IMR-90 (cell line): Measurements from ENCODE around the gene BDKRB1. TPM values are rescaled to one million over a fixed set of nuclear protein-coding genes. Genes with fewer than 3 reads are reported as not detected.

ENCODE experiments used
- ATAC-seq: fragments of 200-7000 bp; cut with Tn5 transposase; 2 replicates; pipeline ENCODE4 v1.9.1; 2020; ENCODE audit warnings: low read depth, mild to moderate bottlenecking, moderate library complexity
- BruUV-seq: library from RNA; stranded (reverse); fragments of 400-500 nt; replicated peaks from 2 replicates; lab custom pipeline; 2021; lab: Mats Ljungman, UMichigan
- CTCF ChIA-PET: fragments of 300-600 bp; formaldehyde crosslinking; extraction: SDS; loops from one replicate; lab custom pipeline; 2021; ENCODE audit warnings: antibody characterized with exemption; lab: Yijun Ruan, JAX
- POLR2A ChIA-PET: fragments of 300-600 bp; sonication (Branson Sonifier 250); formaldehyde crosslinking; loops from one replicate; lab custom pipeline; 2022; ENCODE audit warnings: antibody characterized with exemption; ENCODE audit not compliant: unreplicated experiment; lab: Charles Lee
- DNase-seq: peaks from one replicate; pipeline ENCODE4 v3.0.0; 2013
- H2AFZ ChIP-seq: replicated peaks from 2 replicates; pipeline ENCODE3; 2013; ENCODE audit warnings: low read length, mild to moderate bottlenecking; ENCODE audit not compliant: poor library complexity
- H2AK5ac ChIP-seq: 2 replicates; pipeline ENCODE4 v1.6.1; 2013; ENCODE audit warnings: low read depth, low read length, inconsistent platforms
- H2AK9ac ChIP-seq: replicated peaks from 2 replicates; pipeline ENCODE3; 2013; ENCODE audit warnings: mild to moderate bottlenecking, low read depth, low read length, moderate library complexity; ENCODE audit not compliant: poor library complexity
- H2BK120ac ChIP-seq: 2 replicates; pipeline ENCODE4 v1.6.1; 2013; ENCODE audit warnings: low read depth, low read length, inconsistent platforms
- H2BK15ac ChIP-seq: 3 replicates; pipeline ENCODE4 v1.6.1; 2013; ENCODE audit warnings: low read depth, low read length, inconsistent platforms
- H2BK20ac ChIP-seq: 2 replicates; pipeline ENCODE4 v1.6.1; 2013; ENCODE audit warnings: low read depth, mild to moderate bottlenecking, inconsistent platforms, low read length, moderate library complexity
- H2BK5ac ChIP-seq: 2 replicates; pipeline ENCODE4 v1.6.1; 2013; ENCODE audit warnings: mild to moderate bottlenecking, low read depth, low read length, inconsistent platforms; ENCODE audit not compliant: poor library complexity, severe bottlenecking
- H3K14ac ChIP-seq: replicated peaks from 2 replicates; pipeline ENCODE4 v1.6.1; 2013; ENCODE audit warnings: low read depth, low read length, inconsistent platforms
- H3K18ac ChIP-seq: 2 replicates; pipeline ENCODE4 v1.6.1; 2013; ENCODE audit warnings: low read depth, low read length, control low read depth
- H3K23ac ChIP-seq: 2 replicates; pipeline ENCODE4 v1.6.1; 2013; ENCODE audit warnings: low read depth, low read length, inconsistent platforms
- H3K27ac ChIP-seq: 2 replicates; pipeline ENCODE4 v1.5.1; 2013; ENCODE audit warnings: mild to moderate bottlenecking, control low read depth, low read length; ENCODE audit not compliant: insufficient read depth
- H3K27me3 ChIP-seq: 2 replicates; pipeline ENCODE4 v1.6.1; 2013; ENCODE audit warnings: low read length; ENCODE audit not compliant: control insufficient read depth, insufficient read depth
- H3K36me3 ChIP-seq: 2 replicates; pipeline ENCODE4 v1.6.1; 2013; ENCODE audit warnings: low read length, mixed read lengths; ENCODE audit not compliant: control insufficient read depth, insufficient read depth
- H3K4ac ChIP-seq: 2 replicates; pipeline ENCODE4 v1.6.1; 2013; ENCODE audit warnings: low read depth, low read length, inconsistent platforms
- H3K4me1 ChIP-seq: 2 replicates; pipeline ENCODE4 v1.6.1; 2013; ENCODE audit warnings: low read length, mixed read lengths; ENCODE audit not compliant: control insufficient read depth, insufficient read depth
- H3K4me2 ChIP-seq: 2 replicates; pipeline ENCODE4 v1.6.1; 2013; ENCODE audit warnings: low read depth, mild to moderate bottlenecking, control low read depth, low read length, moderate library complexity
- H3K4me3 ChIP-seq: 2 replicates; pipeline ENCODE4 v1.5.1; 2013; ENCODE audit warnings: low read depth, mild to moderate bottlenecking, control low read depth, low read length, moderate library complexity; ENCODE audit not compliant: insufficient read depth
- H3K56ac ChIP-seq: 2 replicates; pipeline ENCODE4 v1.6.1; 2013; ENCODE audit warnings: low read length, inconsistent platforms; ENCODE audit not compliant: insufficient read depth; ENCODE audit errors: extremely low read depth
- H3K79me1 ChIP-seq, 2 experiments: 2 replicates each; pipeline ENCODE4 v1.6.1; 2013; ENCODE audit warnings: low read length in 2 of 2, inconsistent platforms in 1 of 2, low read depth in 1 of 2
- H3K9ac ChIP-seq: 2 replicates; pipeline ENCODE4 v1.6.1; 2013; ENCODE audit warnings: low read depth, low read length, control low read depth
- H3K9me1 ChIP-seq: 2 replicates; pipeline ENCODE4 v1.6.1; 2013; ENCODE audit warnings: low read length, inconsistent platforms; ENCODE audit not compliant: insufficient read depth
- H3K9me3 ChIP-seq: 2 replicates; pipeline ENCODE4 v1.6.1; 2013; ENCODE audit warnings: low read length; ENCODE audit not compliant: control insufficient read depth, insufficient read depth
- H4K20me1 ChIP-seq: 2 replicates; pipeline ENCODE4 v1.6.1; 2013; ENCODE audit warnings: low read length, inconsistent platforms; ENCODE audit not compliant: insufficient read depth
- H4K5ac ChIP-seq: 2 replicates; pipeline ENCODE4 v1.6.1; 2013; ENCODE audit warnings: mild to moderate bottlenecking, low read depth, low read length, control low read depth
- H4K8ac ChIP-seq, 2 experiments: 2 replicates each; pipeline ENCODE4 v1.6.1; 2013; ENCODE audit warnings: low read depth in 2 of 2, low read length in 2 of 2, control low read depth in 1 of 2, inconsistent platforms in 1 of 2
- H4K91ac ChIP-seq: 2 replicates; pipeline ENCODE4 v1.6.1; 2013; ENCODE audit warnings: low read depth, low read length, inconsistent platforms; ENCODE audit not compliant: insufficient read depth
- CEBPB ChIP-seq: IDR thresholded peaks from 2 replicates; pipeline ENCODE4 v1.6.1; 2012; ENCODE audit warnings: low read depth, low read length, improper control_type of control experiment
- MXI1 ChIP-seq: IDR thresholded peaks from 2 replicates; pipeline ENCODE4 v1.6.1; 2012; ENCODE audit warnings: low read depth, mild to moderate bottlenecking, low read length, moderate library complexity, borderline replicate concordance
- RFX5 ChIP-seq: IDR thresholded peaks from 2 replicates; pipeline ENCODE4 v1.8.0; 2012; ENCODE audit warnings: low read depth, mild to moderate bottlenecking, low read length, moderate library complexity
- WGBS, 2 experiments: methylation state at CpG; one replicate each; pipeline versions ENCODE4 v1.1.5 to v1.1.7; 2013; ENCODE audit warnings: missing lambda C conversion rate in 2 of 2; ENCODE audit not compliant: insufficient read length in 1 of 2; ENCODE audit errors: extremely low coverage in 2 of 2; 5-methylcytosine and 5-hydroxymethylcytosine counted together
- dilution Hi-C: fragments of 300-500 bp; cut with HindIII; formaldehyde crosslinking; loops from one replicate; pipeline ENCODE4 v1.14.3; 2018; ENCODE audit warnings: low sequenced_read_pairs; ENCODE audit not compliant: unreplicated experiment
- in situ Hi-C: fragments of 300-500 bp; cut with MboI; formaldehyde crosslinking; loops from 3 replicates; pipeline ENCODE4 v1.14.3; 2019; ENCODE audit warnings: low sequenced_read_pairs, inconsistent platforms, mixed read lengths
- intact Hi-C: fragments of 100-400 bp; cut with micrococcal nuclease; formaldehyde crosslinking; loops from 2 replicates; pipeline ENCODE4 v1.10.0; 2022
- polyA plus RNA-seq, 3 experiments: library from polyadenylated mRNA; depleted of rRNA; stranded (reverse); fragments of >200 nt; gene quantifications; 2 replicates each; pipeline ENCODE4 v1.2.3, GENCODE V29; 2012; ENCODE audit warnings: low replicate concordance in 1 of 3
- total RNA-seq: library from RNA; depleted of rRNA; stranded (reverse); fragments of >200 nt; gene quantifications from 2 replicates; pipeline ENCODE4 v1.2.3, GENCODE V29; 2012

The BDKRB1 gene
- total and polyA plus RNA-seq, 2 of the 4 experiments (the other 2 are of a cell fraction) = 56.5 to 130 TPM

- H2AK5ac ChIP-seq = peak overlapping the region; percentile 93
- H3K9me3 ChIP-seq = peaks cover 6% of the 10 kb centered on the region
- H4K5ac ChIP-seq = peak overlapping the region; percentile 83
- peak overlapping the region; percentile 85 for H2AK9ac ChIP-seq
- no TSS peak for BruUV-seq
- peaks cover 35 to 74% of the 10 kb centered on the region in 2 experiments for H3K79me1 ChIP-seq
- intact Hi-C loops (loop anchor here (10.0 kb wide), 1 partner anchor 212 kb away; no protein-coding TSS in a partner anchor), dilution Hi-C loops (no loop called here), in situ Hi-C loops (no loop called here)
- peak overlapping the region; percentile 67 for H2AFZ ChIP-seq
- peak overlapping the region; percentile 99 for H3K9ac ChIP-seq
- peak overlapping the region; percentile 0; the same call in 1 of the 2 replicates for H2BK20ac ChIP-seq
- H2BK120ac ChIP-seq = peak overlapping the region; percentile 86
- no peaks in the 10 kb centered on the region for H3K27me3 ChIP-seq
- peaks cover 22% of the 10 kb centered on the region for H3K9me1 ChIP-seq
- H3K4me1 ChIP-seq = peaks cover 20% of the 10 kb centered on the region
- peak overlapping the region; percentile 88 for H3K4me3 ChIP-seq
- H4K20me1 ChIP-seq = peaks cover 52% of the 10 kb centered on the region
- 82% methylated on average over 3 of the region's 8 CpGs; no CpG with 5 or more reads in 1 of the 2 experiments for WGBS, 2 experiments
- ChIA-PET CTCF (no interaction called here), POLR2A (interaction anchor here (0.6 to 0.7 kb wide), 2 partner anchors 87 to 285 kb away, joined by 4 to 19 read pairs; no protein-coding TSS in a partner anchor)
- peak overlapping the region; percentile 94 for H2BK5ac ChIP-seq
- H3K36me3 ChIP-seq = peaks cover 49% of the 10 kb centered on the region
- TF ChIP-seq CEBPB (no peak), RFX5 (no peak), MXI1 (no peak)
- no peak for DNase-seq
- peak overlapping the region; percentile 99 for H3K14ac ChIP-seq
- peak overlapping the region; percentile 97 for H3K27ac ChIP-seq
- peak overlapping the region; percentile 74 for H3K23ac ChIP-seq
- peak overlapping the region; percentile 45; the same call in 1 of the 2 replicates for H3K56ac ChIP-seq
- H3K4me2 ChIP-seq = peak overlapping the region; percentile 98
- H4K8ac ChIP-seq = peak overlapping the region; percentile 77 to 94; a peak in 3 of 4 replicates
- ATAC-seq = no peak
- peak overlapping the region; percentile 95 for H3K18ac ChIP-seq
- H2BK15ac ChIP-seq = peak overlapping the region; percentile 1; the same call in 1 of the 3 replicates
- H4K91ac ChIP-seq = peak overlapping the region; percentile 98
- peak overlapping the region; percentile 94 for H3K4ac ChIP-seq
Measured at GRCh38 chr14:96206461-96206860, 49.5 kb upstream of the BDKRB1 start.
